ENCODE data around the gene CACNA1B.
"Not testable (repeated sequence)": the region's sequence is repeated elsewhere in the genome, so short reads cannot be mapped to it uniquely, and the experiment has no call there.

The CACNA1B gene

DNA sequence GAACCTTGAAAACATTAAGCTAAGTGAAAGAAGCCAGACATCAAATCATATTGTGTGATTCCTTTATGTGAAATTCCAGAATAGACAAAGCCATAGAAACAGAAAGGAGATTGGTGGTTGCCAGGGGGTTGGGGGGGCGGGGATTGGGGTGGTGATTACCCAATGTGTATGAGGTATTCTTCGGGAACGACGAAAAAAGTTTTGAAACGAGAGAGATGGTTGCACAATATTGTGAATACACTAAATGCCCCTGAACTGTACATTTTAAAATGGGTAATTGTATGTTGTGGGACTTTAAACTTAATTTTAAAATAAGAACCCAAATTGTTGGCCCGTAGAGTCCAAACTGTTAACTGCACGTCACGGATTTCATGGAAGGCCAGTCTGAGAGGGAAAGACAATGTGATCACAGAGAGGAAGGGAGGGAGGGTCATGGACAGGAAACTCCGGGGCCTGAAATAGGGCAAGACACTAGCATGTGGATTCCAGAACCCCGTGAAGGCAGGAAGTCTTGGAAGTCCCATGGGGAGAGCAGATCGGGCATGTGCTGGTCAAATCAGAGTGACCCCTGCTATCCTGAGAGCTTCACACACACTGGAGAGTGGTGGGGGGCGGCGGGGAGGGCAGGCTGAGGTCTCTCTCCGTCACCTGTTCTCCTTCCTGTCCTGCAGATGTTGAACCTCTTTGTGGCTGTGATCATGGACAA lies 218.4 kb downstream of the CACNA1B start:
- DNase-seq (ENCODE audit: low read depth in 2 of 2, low spot score in 1 of 2) = no peak

DNA sequence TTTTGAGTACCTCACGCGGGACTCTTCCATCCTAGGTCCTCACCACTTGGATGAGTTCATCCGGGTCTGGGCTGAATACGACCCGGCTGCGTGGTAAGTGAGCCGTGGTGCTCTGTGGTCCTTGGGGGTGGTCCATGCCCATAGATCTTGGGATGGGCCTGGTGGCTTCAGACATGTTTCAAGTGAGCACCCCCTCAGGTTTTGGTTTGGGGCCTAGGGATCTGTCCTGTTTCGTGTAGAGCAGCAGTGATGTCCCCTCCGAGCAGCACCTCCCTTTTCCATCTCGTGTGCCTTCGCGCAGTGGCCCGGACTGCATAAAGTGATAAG lies 218.9 kb downstream of the CACNA1B start:
- DNase-seq (ENCODE audit: low read depth in 2 of 2, low spot score in 1 of 2) = no peak

DNA sequence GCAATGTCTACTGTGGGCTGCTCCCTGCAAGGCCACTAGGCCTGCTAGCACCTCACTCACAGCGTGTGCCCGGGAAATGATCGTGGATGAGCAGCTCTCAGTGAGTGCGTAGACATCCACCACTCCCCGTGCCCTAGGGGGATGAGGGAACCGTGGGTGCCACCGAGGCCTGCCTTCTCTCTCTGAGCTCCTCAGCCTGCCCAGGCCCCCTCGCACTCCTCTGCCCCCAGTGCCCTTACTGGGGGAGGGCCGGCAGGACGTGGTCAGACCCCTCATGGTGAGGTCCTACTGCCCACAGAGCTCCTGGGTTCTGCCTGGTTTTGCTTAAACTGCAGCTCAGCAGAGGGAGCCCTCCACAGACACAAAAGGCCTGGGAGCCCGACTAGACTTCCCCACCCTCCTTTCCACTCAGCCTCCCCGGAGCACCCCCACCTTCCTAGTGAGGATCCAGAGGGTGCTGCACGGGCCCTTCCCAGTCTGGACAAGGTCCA lies 220.0 kb downstream of the CACNA1B start:
- no peak for DNase-seq (ENCODE audit: low read depth in 2 of 2, low spot score in 1 of 2)

DNA sequence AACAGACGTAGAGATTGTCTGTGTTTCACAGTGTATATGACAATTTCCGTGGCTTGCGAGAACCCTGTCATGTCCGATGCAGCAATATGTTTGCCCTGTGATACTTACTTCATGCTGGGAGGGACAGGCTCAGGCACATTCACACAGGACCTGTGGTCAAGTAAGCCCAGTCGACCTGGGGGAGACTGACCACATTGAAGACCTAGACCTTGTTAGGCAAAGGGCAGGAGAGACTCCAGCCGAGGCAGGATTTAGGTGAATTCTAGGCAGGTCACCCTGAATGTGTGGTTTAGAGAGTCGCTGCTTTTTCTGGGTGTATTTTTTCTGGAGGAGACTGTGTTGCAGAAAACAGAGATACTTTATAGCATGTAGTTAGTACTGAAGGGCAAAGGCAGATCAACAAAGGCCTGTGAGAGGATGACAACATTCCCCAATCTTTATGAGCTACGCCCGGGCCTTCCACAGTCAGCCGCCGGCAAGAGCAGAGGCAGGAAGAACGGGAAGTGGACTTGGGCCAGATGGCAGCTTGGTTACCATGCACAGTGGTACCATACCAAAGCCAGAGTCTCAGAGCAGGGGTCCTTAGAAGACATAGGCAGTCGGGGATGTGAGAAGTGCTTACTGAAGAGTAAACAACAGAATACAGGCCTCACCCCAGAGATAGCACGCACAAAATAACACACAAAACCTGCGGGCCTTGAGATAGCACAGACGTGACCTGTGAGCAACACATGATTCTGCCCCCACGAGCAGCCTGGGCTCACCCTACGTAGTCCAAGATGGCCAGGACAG lies 220.7 kb downstream of the CACNA1B start:
- DNase-seq (ENCODE audit: low read depth in 2 of 2, low spot score in 1 of 2) = no peak

DNA sequence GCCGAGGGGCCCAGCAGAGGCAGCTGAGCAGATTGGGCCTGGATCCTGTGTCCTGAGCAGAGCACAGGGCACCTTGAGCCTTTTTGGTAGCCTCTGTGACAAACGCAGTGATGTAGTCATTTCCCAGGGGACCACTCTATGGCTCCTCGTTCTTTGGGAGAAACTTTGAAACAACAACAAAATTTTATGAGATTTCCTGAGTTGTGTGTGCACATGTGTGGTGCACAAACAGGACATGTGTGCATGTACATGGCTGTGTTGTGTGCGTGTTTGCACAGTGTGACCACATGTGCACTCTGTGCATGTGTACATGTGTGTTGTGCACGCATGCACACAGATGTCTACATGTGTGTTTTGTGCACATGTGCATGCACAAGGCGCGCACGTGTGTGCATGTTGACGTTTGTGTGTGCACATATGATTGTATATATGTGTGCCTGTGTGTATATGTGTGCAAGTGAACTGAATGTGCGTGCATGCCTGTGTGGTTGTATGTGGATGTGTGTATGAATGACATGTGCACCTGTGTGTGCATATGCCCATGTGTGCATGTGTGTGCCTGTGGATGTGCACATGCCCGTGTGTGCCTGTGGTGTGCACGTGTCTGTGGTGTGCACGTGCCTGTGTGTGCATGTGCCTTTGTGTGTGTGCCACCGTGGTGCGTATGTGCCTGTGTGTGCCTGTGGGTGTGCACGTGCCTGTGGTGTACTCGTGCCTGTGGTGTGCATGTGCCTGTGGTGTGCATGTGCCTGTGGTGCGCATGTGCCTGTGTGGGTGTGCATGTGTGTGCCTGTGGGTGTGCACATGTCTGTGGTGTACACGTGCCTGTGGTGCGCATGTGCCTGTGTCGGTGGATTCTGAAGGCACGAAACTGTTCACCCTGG lies 221.6 kb downstream of the CACNA1B start:
- no peak for DNase-seq (ENCODE audit: low read depth in 2 of 2, low spot score in 1 of 2)

DNA sequence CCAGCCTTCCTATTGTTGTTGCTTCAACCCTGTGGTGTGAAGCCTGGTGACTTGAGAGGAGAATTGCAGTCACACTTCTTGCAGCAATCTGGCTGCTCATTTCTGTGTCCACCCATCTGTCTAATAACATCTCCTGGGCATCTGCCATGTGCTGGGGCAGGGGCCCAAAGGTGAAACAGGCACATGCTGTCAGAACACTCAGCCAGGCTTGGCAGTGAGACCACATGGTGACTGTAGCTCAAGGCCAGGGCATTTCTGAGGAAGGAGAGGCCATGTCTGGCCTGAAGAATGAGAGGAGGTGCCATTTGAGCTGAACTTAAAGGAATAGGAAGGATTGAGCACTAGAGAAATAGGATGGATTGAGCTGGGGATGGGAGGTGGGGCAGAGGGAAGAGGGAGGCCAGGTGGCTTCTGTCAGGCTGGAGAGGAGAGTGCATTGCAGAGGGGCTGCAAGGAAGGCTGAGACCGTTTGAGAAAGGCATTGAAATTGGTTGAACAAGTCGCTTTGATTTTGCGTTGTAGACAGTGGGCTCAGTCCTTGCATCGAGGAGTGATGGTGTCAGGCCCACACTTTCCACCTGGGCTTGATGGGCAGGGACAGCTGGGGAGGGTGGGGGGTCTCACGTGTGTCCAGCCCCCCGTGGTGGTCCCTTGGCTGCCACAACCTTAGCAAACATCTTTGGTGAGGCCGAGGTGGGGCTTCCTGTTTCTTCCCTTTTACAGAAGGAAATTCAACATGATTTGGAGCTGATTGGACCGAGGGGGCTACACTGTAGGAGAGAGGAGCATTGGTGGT lies 222.4 kb downstream of the CACNA1B start:
- DNase-seq (ENCODE audit: low read depth in 2 of 2, low spot score in 1 of 2) = no peak

DNA sequence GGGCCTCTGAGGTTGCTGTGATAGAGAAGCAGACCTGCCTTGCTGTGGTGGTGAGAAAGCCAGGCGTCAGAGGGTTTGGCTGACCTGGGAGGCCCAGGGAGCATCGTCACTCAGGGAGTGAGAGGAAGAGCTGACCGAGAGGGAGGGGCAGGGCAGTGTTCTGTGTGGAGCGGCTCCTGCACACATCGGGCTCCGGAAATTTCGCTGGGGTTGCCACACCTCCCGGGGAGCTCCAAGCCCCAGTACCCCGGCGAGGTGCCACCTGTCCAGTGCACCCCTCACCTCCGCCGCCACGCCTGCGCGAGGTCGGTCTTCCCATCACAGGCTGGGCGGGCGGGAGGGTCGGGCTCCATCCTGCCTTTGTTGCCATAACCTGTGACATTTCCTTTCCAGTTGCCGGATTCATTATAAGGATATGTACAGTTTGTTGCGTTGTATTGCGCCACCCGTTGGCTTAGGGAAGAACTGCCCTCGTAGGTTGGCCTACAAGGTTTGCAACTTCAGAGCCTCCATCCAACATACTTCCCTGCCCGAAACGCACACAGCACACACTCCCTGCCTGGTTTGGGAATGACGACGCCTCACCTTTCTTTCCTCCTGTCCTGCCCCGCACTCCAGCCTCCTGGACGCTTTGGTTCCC lies 223.2 kb downstream of the CACNA1B start:
- DNase-seq (ENCODE audit: low read depth in 2 of 2, low spot score in 1 of 2) = no peak

DNA sequence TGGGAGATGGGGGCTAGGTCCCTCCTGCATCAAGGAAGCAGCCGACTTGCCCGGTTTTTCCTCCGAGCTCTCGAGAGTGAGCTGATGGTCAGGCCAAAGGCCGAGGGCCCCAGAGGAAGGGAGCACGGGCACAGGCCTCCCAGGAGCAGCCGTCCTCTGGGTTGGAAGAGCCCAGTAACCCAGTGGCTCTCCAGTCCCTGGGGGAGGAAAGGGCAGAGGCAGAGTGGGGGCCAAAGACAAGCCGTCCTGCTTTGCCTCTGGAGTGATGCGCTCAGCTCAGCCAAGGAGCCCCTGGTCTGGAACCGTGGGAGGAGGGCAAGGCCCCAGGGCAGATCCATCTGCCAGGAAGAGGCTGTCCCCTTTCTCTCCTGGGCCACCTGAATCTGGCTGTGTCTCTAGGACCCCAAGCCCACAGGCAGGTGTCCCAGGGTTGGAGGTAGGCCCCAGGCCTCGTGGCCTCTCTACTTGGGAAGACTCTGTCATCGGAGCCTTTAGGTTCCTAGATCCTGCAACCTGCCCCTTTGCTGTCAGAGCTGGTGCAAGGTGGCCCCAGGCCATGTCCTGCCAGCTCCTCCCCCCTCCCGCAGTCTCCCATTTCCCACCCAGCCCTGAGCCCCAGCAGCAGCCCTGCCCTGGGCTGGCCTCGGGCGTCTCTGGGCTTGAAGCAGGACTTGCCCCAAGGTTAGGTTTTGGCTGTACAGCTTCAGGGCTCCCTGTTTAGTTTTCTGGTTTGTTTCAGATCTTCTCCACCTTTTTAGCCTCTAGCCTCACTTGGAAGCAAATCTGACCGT lies 224.1 kb downstream of the CACNA1B start:
- DNase-seq (ENCODE audit: low read depth in 2 of 2, low spot score in 1 of 2) = no peak

DNA sequence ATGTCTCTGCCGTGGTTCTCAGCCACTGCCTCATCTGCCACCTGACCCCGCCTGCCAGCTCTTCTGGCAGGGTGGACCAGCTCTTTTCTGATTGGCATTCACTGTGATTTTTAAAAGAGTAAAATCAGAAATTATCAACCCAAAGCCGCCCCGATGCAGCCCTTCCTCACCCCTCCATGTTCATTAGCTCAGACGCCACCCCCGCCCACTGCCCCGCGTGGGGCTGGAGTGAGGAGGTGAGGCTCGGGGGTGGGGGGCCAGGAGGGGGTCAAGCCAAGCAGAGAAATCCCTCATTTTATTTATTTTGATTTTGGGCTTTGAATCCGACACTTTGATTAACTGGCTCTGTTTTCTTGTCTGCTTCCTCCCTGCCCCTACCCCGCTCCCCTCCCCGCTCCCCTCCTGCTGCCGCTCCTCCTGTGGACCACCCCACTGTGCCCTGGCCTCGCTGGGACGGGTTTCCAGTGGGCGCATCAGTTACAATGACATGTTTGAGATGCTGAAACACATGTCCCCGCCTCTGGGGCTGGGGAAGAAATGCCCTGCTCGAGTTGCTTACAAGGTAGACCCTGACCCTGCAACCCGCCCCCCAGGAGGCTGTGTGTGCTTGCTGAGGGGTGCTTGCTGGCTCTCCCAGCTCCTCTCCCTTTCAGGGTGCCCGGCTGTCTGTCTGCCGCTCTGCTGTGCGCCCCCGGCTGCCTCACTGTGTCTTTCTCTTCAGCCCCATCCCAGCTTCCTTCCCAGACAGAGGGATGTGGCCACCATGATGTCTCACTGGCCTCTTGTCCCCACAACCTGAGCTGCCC lies 224.9 kb downstream of the CACNA1B start:
- DNase-seq (ENCODE audit: low read depth in 2 of 2, low spot score in 1 of 2) = no peak

DNA sequence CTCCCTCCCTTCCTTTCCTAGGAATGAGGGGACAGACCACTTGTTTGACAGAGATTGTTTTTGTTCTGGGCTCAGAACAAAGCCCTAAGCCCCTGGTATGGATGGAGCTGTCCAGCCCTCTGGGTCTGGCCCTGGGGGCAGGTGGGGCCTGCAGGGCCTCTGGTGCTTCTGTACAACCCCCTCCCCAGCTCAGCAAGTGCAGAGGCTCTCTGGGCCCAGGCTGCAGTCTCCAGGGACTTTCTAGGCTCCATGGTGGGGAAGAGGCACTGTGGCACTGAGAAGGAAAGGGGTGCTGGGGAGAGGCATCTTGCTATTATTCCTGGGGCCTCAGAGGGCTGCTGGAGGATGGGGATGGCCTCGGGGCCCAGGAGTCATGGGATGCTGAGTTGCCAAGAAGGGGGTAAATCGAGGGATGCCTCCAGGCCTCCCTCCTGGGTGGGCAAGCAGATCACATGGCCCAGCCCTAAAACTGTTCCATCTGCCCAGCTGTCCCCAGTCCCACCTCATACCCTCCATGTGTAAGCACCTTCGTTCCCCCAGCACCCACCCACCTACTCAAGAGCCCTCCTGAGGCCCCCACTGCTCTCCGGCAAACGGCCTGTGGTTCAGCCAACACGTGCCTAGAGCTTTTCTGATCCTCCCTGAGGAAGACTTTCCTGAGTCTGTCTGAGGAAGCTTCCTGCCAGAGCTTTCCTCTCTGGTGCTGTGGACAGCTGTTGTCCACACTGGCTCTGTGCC lies 225.7 kb downstream of the CACNA1B start:
- no peak for DNase-seq (ENCODE audit: low read depth in 2 of 2, low spot score in 1 of 2)

DNA sequence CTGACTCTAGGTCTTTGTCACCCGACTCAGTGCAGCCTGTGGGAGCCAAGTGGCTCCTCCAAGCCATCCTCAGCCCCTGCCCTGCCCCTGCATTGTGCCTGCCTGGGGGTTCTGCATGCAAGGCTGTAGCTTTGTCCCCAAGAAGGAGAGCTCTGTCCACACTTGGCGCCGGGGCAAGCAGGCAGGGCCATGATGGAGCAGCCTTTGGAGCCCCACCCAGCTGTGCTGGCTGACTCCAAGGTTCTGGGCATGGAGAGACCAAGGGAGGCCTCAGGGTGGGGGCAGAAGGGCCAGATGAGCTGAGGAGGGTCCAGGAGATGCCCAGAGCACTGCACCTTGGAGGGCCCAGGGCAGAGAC lies 226.2 kb downstream of the CACNA1B start:
- DNase-seq (ENCODE audit: low read depth in 2 of 2, low spot score in 1 of 2) = no peak

DNA sequence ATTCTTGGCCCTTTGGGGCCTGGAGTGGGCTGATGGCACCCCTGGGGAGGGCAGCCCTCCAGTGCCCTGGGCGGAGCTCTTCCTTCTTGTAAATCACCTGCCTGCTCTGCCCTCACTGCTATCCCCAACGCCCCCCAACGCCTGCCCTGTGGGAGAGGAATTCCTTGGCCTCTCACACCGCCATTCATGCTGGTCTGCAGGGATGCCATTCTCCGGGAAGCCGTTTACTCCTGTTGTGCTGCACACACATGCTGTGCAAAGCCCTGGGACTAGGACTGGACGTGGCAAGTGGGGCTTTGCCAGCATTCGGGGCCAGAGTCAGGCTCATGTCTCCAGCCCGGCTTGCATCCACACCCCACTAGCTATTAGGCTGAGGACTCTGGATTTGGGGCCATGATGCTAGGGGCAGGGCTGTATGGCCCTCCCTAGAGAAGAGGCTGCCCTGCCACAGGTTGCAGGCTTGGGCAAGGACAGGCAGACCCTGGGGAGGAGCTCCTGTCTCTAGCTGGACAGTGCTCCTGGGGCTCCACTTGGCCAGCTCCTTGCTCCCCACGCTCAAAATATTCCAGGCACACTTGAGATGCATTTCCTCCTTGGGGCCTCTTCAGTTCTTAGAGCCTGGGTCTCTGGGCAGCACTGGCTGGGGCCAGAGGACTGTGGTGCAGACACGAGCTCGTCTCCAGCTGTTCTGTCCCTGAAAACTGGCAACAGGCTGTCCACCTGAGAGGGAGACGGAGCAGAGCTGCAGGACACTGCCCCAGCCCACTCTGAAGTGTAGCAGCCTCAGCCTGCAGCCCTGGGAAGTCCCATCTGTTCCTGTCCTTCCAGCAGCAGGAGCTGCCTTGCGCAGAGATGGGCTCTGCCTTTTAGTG lies 226.9 kb downstream of the CACNA1B start:
- DNase-seq (ENCODE audit: low read depth in 2 of 2, low spot score in 1 of 2) = no peak

DNA sequence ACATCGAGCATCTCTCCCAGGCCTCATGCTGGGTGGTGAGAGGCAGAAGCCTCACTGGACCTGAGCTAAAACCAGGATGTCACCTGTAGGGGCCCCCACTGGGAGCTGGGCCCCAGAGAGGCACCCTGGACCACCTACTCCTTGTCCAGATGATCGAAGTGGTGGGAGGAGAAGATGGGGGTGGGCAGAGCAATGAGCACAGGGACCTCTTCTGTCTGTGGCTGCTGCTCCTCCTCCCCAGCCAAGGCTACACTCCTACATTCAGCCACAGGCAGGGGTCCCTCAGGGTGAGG lies 227.5 kb downstream of the CACNA1B start:
- DNase-seq (ENCODE audit: low read depth in 2 of 2, low spot score in 1 of 2) = no peak

DNA sequence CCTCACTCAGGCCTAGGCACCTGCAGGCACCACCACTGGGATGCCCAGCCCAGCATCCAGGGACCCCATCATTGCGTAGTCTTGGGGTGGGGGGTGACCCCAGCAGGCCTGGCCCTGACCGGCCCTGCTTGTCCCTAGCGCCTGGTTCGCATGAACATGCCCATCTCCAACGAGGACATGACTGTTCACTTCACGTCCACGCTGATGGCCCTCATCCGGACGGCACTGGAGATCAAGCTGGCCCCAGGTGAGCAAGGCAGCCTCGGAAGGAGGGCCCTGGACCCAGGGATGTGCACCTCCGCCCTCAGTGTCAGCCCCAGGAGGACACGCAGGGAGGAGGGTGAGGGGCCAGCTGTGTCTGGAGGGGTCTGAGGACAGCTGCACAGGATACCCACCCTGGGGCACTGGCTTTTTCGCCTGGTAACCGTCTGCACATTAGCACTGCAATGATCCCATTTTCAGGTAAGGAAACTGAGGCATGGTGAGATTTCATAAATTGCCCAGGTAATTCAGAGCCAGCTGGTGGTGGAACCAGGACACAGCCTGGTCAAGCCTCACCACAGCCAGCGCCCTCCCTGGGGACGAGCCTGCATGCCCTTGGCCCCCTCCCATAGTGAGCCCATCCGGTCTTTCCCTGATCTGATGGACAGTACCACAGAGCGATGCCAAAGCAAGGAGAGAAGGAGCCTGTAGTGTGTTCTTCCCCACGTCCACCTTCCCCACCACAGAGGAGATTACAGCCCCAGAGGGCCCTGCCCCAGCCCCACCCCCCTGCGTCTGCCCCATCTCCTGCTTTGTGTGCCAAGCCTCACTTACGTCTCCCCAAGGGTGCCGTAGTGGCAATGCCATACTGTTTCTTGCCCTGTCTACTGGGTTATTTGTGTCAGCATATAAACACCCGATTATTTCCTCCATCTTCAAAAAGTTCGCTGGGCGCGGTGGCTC lies 228.3 kb downstream of the CACNA1B start:
- DNase-seq (ENCODE audit: low read depth in 2 of 2, low spot score in 1 of 2) = no peak

DNA sequence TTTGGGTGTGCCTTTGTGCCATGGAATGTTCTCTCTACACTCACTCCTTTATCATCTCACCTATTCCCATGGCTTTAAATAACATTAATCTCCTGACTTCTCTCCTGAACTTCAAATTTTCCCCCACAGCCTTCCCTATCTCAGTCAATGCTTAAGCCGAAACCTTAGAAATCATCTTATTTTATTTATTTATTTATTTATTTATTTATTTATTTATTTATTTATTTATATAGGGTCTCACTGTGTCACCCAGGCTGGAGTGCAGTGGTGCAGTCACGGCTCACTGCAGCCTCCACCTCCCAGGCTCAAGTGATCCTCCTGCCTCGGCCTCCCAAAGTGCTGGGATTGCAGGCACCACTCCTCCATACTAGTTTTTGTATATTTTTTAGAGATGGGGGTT lies 229.5 kb downstream of the CACNA1B start:
- DNase-seq (ENCODE audit: low read depth in 2 of 2, low spot score in 1 of 2) = not testable (repeated sequence)

DNA sequence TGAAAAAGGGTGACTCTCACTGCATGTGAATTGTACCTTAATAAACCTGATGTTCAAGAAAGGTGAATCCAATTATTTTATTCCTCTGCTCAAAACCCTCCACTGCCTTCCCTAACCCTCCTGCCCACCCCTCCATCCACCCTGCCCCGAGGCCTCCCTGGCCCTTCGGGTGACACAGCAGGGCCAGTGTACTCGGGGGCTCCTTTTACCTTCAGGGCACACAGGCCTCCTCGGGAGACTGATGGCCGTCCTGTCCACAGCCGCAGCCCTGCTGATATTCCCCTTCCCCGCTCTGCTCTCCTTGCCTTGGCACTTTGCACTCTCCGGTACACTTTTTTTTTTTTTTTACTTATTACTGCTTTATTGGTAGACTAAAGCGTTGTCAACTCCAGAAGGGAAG lies 234.0 kb downstream of the CACNA1B start:
- DNase-seq (ENCODE audit: low read depth in 2 of 2, low spot score in 1 of 2) = no peak

All from stimulated activated CD8-positive, alpha-beta memory T cell treated with anti-CD3 and anti-CD28 coated beads, Interleukin-4, amount 100 ng/mL, for 1 hour (primary cell).